Activated naive CD8-positive, alpha-beta T cell treated with anti-CD3 and anti-CD28 coated beads, Interleukin-2, amount 10 ng/mL, durations not matched to agents 7 days and 5 days (primary cell): Measurements from ENCODE around the gene JAG2. TPM values are rescaled to one million over a fixed set of nuclear protein-coding genes. Genes with fewer than 3 reads are reported as not detected.

Experiments
- ATAC-seq: fragments of 150-1000 bp; cut with Tn5 transposase; one replicate; pipeline ENCODE4 v1.10.0; 2021; ENCODE audit warnings: low read depth, moderate library complexity
- POLR2A ChIA-PET: fragments of 350-600 bp; sonication (Branson Sonifier 250); formaldehyde crosslinking; loops from one replicate; lab custom pipeline; 2021; ENCODE audit warnings: antibody characterized with exemption; lab: Charles Lee
- DNase-seq: peaks from one replicate; pipeline ENCODE4 v3.0.0; 2021
- H3K27ac Mint-ChIP-seq: one replicate; pipeline ENCODE4 v1.8.0; 2022; ENCODE audit warnings: mild to moderate bottlenecking, mixed read lengths
- H3K27me3 Mint-ChIP-seq: one replicate; pipeline ENCODE4 v1.8.0; 2022; ENCODE audit warnings: mild to moderate bottlenecking, moderate library complexity, mixed read lengths
- H3K36me3 Mint-ChIP-seq: one replicate; pipeline ENCODE4 v1.8.0; 2021; ENCODE audit warnings: mild to moderate bottlenecking, mixed read lengths
- H3K4me1 Mint-ChIP-seq: one replicate; pipeline ENCODE4 v1.8.0; 2021; ENCODE audit warnings: mixed read lengths
- H3K4me3 Mint-ChIP-seq: one replicate; pipeline ENCODE4 v1.8.0; 2022; ENCODE audit warnings: mild to moderate bottlenecking, moderate library complexity, mixed read lengths
- H3K9me3 Mint-ChIP-seq: one replicate; pipeline ENCODE4 v1.8.0; 2021; ENCODE audit warnings: mixed read lengths
- total RNA-seq, 2 experiments: library from RNA; stranded (reverse); gene quantifications; one replicate each; pipeline ENCODE4 v1.2.3, GENCODE V29; 2021

Gene JAG2
- total RNA-seq, 2 experiments from 2014 or later: 1.8 to 3.2 TPM

DNA sequence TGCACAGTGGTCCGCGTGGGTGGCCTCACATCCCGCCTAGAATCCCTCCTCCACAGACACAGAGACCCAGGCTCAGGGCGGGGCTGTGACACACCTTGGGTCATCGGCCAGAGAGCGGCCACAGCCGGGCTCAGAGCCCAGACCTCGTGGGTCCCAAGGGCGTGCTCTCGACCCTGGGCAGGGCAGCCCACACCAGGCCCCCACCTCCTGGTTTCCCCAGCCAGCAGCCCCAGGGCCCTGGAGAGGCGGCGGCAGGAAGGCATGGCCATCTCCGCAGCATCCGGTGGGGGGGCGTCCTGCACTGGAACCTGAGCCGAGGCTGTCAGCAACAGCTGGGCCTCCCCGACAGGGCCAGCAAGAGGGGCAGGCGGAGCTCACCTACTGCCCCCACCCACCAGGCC lies 15.2 kb downstream of the JAG2 start:
- Mint-ChIP-seq H3K4me1 (no peaks in the 10 kb centered on the region), H3K9me3 (no peaks in the 10 kb centered on the region), H3K27ac (no peak overlapping the region), H3K4me3 (no peak overlapping the region), H3K27me3 (no peaks in the 10 kb centered on the region), H3K36me3 (no peaks in the 10 kb centered on the region)
- DNase-seq (peak; percentile 34), ATAC-seq (no peak)
- POLR2A ChIA-PET: no interaction called here

DNA sequence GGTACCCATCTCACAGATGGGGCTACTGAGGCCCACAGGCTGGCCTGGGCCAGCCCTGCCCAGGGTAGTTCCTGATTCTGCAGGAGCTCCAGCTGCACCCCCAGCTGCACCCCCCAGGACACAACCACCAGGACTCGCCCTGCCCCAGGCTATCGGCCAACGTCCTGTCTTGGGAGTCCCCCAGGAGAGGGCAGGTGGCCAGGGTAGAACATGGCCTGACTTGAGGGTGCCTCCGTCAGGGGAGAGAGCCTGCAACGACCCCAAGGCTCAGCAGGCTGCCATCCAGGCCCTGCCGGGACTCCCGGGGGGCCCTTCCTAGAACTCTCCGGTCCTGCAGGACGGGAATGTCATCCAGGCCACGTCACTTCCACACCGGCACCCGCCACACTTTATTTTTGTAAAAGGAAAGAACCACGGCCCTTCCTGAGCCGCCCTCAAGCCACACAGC lies 15.8 kb downstream of the JAG2 start:
- H3K27ac Mint-ChIP-seq: no peak overlapping the region
- H3K9me3 Mint-ChIP-seq: no peaks in the 10 kb centered on the region
- DNase-seq: no peak
- H3K4me3 Mint-ChIP-seq: no peak overlapping the region
- no peaks in the 10 kb centered on the region for H3K4me1 Mint-ChIP-seq
- H3K27me3 Mint-ChIP-seq: no peaks in the 10 kb centered on the region
- POLR2A ChIA-PET: no interaction called here
- no peak for ATAC-seq
- no peaks in the 10 kb centered on the region for H3K36me3 Mint-ChIP-seq

DNA sequence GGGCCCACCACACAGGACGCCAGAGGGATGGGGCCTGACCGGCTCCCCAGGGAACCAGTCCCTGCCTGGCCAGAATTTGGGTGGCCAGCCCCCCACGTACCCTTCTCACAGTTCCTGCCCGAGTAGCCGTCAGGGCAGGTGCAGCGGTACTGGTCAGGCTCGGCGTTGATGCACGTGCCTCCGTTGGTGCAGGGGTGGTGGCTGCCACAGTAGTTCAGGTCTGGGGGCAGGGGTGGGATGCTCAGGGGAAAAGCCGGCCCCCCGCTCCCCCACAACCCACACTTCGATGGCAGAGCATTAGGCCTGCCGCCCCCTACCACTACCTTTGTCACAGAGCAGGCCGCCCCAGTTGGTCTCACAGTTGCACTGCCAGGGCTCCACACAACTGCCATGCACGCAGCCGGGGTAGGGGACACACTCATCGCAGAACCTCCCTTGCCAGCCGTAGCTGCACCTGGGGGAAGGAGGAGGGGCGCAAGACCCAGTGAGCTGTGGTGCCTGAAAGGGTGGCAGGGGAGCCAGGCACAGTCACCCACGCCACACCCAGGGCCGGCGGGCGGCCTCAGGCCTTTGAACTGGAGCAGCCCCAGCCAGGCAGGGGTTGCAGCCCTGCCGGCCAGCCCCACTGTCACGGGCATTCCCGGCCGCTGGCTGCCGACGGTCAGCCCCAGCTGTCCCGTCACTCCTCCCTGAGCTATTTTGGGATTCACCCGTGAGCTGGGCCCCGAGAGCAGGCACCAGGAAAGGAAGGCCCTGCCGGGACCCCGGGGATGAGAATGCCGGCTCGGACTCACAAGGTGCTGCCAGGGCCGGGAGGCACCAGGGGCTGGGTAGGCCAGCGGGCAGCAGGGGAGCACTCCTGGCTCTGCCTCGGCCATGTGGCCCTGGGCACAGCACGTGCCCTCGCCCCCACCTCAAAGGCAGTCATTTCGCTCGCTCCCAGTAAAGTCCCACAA lies 16.5 kb downstream of the JAG2 start:
- Mint-ChIP-seq H3K36me3 (no peaks in the 10 kb centered on the region), H3K27ac (no peak overlapping the region), H3K9me3 (no peaks in the 10 kb centered on the region), H3K4me1 (no peaks in the 10 kb centered on the region), H3K27me3 (no peaks in the 10 kb centered on the region), H3K4me3 (no peak overlapping the region)
- POLR2A ChIA-PET: no interaction called here
- ATAC-seq (no peak), DNase-seq (peak; percentile 29)

DNA sequence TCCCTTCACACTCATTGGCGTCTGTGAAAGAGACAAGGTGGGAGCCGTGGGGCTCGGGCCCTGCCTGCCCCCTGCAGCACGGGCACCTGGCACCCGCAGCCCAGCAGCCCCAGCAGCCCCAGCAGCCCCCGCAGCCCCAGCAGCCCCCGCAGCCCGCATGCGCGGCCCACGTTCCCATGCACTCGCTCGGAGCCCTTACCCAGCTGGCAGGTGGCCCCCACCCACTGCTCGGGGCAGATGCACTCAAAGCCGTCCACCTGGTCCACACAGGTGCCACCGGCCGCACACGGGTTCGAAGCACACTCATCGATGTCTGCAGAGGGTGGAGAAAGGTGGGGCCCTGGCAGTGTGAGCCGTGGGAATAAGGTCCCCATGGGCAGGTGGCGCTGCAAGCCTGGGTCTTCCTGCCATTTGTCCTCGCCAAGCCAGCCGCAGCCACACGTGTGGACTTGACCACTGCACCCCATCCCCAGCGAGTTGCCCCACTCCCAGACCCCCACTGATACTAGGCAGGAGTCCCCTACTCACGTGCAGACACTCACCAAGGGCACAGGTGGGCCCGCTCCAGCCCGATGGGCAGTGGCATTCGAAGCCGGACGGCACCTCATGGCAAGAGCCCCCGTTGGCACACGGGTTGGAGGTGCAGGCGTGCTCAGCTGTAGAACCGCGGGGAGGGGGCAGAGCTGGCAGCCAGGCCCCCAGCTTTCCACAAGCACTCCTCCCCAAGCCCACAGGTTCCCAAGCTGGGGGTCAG lies 17.3 kb downstream of the JAG2 start:
- ATAC-seq: no peak
- Mint-ChIP-seq H3K27me3 (no peaks in the 10 kb centered on the region), H3K4me3 (no peak overlapping the region), H3K9me3 (no peaks in the 10 kb centered on the region), H3K36me3 (no peaks in the 10 kb centered on the region), H3K4me1 (no peaks in the 10 kb centered on the region), H3K27ac (no peak overlapping the region)
- DNase-seq: peak; percentile 28
- POLR2A ChIA-PET: no interaction called here

DNA sequence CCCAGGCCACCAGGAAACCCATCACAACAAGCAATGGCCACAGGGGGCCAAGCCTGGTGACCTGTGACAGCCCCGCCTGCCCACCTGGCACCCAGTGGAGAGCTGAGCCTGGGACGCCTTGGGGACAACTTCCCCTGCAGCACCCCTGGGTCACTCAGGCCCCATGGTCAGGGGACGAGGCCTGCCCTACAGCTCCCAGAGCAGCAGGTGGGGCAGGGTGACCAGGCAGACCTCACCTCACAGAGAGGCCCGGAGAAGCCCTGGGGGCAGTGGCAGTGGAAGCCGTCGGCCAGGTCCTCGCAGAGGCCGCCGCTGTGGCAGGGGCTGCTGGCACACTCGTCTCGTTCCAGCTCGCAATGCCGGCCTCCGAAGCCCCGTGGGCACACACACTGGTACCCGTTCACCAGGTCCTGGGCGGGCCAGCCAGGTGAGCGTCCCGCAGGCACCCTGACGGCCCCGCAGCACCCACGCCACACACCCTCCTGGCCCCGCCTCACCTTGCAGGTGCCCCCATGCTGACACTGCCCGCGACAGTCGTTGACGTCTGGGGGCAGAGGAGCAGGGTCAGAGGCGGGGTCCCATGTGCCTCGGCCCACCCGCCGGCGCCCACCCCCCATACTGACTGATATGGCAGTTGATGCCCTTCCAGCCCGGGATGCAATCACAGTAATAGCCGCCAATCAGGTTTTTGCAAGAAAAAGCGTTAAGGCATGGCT lies 18.1 kb downstream of the JAG2 start:
- no peaks in the 10 kb centered on the region for H3K36me3 Mint-ChIP-seq
- H3K27ac Mint-ChIP-seq: no peak overlapping the region
- no peaks in the 10 kb centered on the region for H3K4me1 Mint-ChIP-seq
- POLR2A ChIA-PET: no interaction called here
- no peaks in the 10 kb centered on the region for H3K9me3 Mint-ChIP-seq
- peak; percentile 33 for DNase-seq
- no peak overlapping the region for H3K4me3 Mint-ChIP-seq
- no peaks in the 10 kb centered on the region for H3K27me3 Mint-ChIP-seq
- no peak for ATAC-seq

DNA sequence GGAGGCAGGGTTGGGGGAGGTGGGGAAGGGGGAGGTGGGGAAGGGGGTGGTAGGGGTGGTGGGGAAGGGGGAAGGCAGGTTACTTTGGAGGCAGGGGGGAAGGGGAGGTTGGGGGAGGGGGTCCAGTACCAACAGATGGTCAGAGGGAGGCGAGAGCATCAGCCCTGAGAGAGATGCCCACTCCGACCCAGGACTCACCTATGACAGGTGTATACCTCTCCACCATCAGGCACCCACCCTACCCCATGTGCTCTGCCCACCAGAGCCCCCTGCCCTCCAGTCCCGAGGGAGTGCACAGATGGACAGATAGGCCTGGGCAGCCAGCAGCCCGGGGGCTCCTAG lies 18.6 kb downstream of the JAG2 start:
- H3K27ac Mint-ChIP-seq: no peak overlapping the region
- no peak overlapping the region for H3K4me3 Mint-ChIP-seq
- H3K36me3 Mint-ChIP-seq: no peaks in the 10 kb centered on the region
- no peaks in the 10 kb centered on the region for H3K9me3 Mint-ChIP-seq
- no peak for DNase-seq
- H3K4me1 Mint-ChIP-seq: no peaks in the 10 kb centered on the region
- POLR2A ChIA-PET: no interaction called here
- no peaks in the 10 kb centered on the region for H3K27me3 Mint-ChIP-seq
- ATAC-seq: no peak

DNA sequence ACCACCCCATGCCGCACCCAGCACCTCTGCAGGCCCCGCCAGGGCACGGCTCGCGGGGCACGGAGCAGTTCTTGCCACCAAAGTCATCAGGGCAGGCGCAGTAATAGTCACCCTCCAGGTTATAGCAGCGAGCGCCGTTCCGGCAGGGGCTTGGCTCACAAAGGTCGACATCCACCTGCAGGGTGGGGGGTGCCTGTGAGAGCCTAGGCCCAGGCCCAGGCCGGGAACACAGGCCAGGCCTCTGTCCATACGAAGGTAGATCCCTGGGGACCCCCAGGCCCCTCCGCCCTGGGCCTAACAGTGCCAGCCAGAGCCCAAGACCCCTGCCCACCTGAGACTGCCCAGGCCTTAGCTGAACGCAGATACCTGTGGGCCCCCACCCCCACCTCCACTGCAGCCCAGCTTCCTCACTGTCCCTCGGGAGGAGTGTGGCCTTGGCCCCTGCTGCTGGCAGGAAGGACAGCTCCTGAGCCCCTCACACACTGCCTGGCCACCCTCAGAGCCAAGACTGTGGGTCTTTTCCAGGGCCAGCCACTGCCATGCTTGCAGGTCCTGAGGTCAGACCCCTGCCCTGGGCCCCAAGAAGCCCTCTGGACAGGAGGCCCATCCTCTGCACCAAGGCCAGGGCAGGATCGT lies 19.3 kb downstream of the JAG2 start:
- no peaks in the 10 kb centered on the region for H3K27me3 Mint-ChIP-seq
- H3K36me3 Mint-ChIP-seq: no peaks in the 10 kb centered on the region
- no peak overlapping the region for H3K27ac Mint-ChIP-seq
- DNase-seq (peak; percentile 26), ATAC-seq (no peak)
- no peaks in the 10 kb centered on the region for H3K9me3 Mint-ChIP-seq
- POLR2A ChIA-PET: no interaction called here
- H3K4me3 Mint-ChIP-seq: no peak overlapping the region
- no peaks in the 10 kb centered on the region for H3K4me1 Mint-ChIP-seq

DNA sequence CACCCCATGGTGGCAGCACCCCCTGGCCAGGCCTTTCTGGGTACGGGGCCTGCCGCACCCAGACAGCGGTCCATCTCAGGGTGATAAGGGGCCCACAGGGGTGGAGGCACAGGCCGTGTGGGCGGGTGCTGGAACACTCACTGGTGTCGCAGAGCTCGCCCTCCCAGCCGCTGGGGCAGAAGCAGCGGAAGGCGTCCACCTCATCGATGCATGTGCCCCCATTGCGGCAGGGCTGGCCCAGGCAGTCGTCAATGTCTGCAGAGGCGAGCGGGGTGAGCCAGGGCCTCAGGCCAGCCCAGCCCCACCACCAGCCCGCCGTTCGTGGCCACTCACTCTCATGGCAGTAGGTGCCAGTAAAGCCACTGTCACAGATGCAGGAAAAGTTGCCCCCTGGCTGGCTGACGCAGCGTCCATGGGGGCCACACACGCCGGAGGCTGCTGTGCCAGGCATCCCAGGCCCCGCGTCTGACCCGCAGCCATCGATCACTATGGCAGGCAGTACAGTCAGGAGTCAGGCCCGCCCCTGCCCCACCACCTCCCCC lies 19.9 kb downstream of the JAG2 start:
- POLR2A ChIA-PET: no interaction called here
- H3K4me3 Mint-ChIP-seq: no peak overlapping the region
- H3K9me3 Mint-ChIP-seq: no peaks in the 10 kb centered on the region
- ATAC-seq (no peak), DNase-seq (peak; percentile 23)
- no peaks in the 10 kb centered on the region for H3K36me3 Mint-ChIP-seq
- H3K27ac Mint-ChIP-seq: no peak overlapping the region
- H3K27me3 Mint-ChIP-seq: no peaks in the 10 kb centered on the region
- H3K4me1 Mint-ChIP-seq: no peaks in the 10 kb centered on the region

DNA sequence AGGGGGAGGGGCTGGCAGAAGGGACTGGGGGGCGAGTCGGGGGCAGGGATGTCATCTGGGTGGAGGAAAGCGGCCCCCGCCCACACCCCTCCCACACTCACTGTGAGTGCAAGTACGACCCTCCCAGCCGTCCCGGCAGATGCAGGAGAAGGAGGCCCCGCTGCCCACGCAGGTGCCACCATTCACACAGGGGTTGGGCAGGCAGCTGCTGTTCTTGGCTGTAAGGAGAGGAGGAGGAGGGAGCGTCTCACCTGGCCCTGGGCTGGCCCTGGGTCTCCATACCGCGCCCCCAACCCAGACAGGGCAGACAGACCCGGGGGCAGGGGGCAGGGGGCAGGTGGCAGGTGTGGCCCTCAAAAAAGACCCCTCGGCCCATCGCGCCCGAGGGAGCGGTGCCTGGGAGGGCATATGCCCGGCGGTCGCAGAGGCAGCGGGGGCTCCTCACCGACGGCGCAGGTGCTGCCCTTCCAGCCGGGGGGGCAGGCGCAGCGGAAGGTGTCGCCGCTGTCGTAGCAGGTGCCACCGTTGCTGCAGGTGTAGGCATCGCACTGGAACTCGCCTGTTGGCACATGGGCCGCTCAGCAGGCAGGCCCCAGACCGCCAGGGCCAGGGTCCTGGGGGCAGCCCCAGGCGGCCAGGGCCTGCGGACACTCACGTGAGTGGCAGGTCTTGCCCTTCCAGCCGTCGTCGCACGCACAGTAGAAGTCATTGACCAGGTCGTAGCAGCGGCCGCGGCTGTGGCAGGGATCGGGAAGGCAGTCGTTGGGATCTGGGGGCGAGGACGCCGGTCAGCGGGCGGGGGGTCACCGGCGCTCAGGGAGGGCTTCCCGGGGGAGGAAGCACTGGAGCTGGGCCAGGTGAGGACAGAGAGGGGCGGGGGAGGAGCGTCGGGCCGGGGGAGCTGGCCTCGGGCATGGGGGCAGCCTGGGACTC lies 20.6 kb downstream of the JAG2 start:
- ATAC-seq (no peak), DNase-seq (peak; percentile 28)
- no peaks in the 10 kb centered on the region for H3K27me3 Mint-ChIP-seq
- POLR2A ChIA-PET: no interaction called here
- H3K36me3 Mint-ChIP-seq: no peaks in the 10 kb centered on the region
- H3K4me3 Mint-ChIP-seq: no peak overlapping the region
- H3K27ac Mint-ChIP-seq: no peak overlapping the region
- H3K4me1 Mint-ChIP-seq: no peaks in the 10 kb centered on the region
- no peaks in the 10 kb centered on the region for H3K9me3 Mint-ChIP-seq

DNA sequence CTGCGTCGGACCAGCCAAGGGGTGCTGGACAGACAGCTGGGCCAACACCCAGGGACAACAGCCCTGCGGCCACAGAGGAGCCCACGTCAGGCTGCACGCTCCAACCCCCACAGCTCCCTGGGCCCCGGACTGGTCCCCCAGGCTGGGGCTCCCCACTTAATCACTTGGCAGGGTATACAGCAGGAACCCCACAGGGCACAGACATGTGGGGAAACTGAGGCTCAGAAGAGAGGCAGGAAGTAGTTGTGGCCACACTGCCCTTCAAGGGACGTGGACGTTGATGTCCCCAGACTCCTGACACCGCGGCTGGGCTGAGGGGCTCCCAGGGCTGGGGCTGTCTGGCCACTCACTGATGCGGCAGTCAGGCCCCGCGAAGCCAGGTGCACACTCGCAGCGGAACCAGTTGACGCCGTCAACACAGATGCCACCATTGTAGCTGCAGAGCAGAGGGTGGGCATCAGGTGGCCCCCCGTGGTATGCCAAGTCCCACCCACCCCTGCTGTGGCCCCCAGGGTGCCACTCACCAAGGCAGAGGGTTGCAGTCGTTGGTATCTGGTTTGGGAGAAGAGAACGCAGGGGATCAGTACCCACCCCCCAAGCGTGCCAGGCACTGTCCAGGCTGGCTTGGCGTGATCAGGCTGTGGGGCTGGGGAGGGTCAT lies 21.5 kb downstream of the JAG2 start:
- Mint-ChIP-seq H3K4me1 (no peaks in the 10 kb centered on the region), H3K27me3 (no peaks in the 10 kb centered on the region), H3K27ac (no peak overlapping the region), H3K9me3 (peaks cover 1% of the 10 kb centered on the region), H3K36me3 (no peaks in the 10 kb centered on the region), H3K4me3 (no peak overlapping the region)
- POLR2A ChIA-PET: no interaction called here
- ATAC-seq (no peak), DNase-seq (no peak)

DNA sequence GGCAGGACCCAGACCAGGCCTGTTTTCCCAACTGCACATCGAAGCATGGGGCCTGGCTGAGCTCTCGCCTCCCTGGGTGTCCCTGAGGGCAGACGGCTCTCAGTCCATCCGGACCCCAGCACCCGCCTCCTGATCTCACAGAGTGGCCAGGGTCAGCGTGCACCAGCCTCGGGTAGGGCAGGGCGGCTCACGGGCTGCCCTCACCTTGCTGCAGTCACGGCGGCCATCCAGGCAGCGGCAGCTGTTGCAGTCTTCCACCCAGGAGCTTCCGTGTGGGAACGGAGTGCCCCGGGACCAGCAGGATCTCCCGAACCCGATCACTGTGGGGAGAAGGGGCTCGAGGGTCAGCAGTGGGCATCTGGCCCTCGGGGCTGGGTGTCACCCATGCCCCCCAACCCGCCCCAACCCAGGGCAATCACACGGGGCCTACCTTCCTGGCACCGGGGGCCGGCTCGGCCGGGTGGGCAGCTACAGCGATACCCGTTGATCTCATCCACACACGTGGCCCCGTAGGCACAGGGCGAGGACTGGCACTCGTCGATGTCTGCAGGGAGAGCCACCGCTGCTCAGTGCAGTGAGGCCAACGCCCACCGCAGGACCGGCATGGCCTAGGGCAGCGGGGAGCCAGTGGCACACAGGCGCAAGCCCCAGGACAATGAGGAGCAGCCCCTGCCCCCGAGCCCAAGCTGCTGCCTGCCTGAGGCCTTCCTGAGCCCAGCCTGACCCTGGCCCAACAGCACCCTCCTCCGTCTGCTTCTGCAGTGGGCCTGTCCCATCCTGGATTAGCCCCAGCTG lies 22.2 kb downstream of the JAG2 start:
- Mint-ChIP-seq H3K27me3 (no peaks in the 10 kb centered on the region), H3K9me3 (peaks cover 3% of the 10 kb centered on the region), H3K36me3 (no peaks in the 10 kb centered on the region), H3K4me1 (no peaks in the 10 kb centered on the region), H3K4me3 (no peak overlapping the region), H3K27ac (no peak overlapping the region)
- POLR2A ChIA-PET: no interaction called here
- no peak for DNase-seq
- ATAC-seq: no peak
